MM.1S (cell line): ENCODE measurements around the gene PIKFYVE.

Experiments
- CTCF ChIP-seq: fragments of 300-600 bp; sonication (generic); IDR thresholded peaks from 2 replicates; pipeline ENCODE4 v1.5.1; 2016; ENCODE audit warnings: antibody characterized with exemption, low read length, mixed read lengths
- EZH2 ChIP-seq: fragments of 300-600 bp; sonication (generic); optimal IDR thresholded peaks from 2 replicates; pipeline ENCODE3; 2017; ENCODE audit warnings: low read depth, mild to moderate bottlenecking, antibody characterized with exemption, low read length, mixed read lengths

DNA sequence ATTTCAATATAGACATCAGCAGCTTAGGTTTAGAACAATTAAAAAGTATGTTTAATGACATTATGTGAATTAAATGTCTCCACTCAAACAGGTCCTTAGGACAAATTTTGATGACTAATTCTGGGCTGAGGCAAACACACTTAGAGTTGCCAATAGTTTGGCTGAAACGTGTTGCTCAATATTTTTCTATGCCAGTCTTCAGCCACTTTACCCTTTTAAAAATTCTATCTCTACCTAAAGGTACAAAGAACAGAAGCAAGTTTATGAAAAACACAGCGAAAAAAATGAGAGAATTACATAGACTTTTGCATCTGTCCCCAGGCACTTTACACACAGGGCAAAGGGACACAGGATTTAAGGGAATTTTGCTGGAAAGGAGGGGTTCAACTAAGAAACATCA lies 15.7 kb upstream of the PIKFYVE start:
- TF ChIP-seq CTCF (no peak), EZH2 (no peak)
